LHCN-M2 (cell line): Measurements from ENCODE around the gene DCHS2. TPM values are rescaled to one million over a fixed set of nuclear protein-coding genes. Genes with fewer than 3 reads are reported as not detected.

Experiments
- DNase-seq: peaks from one replicate; pipeline ENCODE4 v3.0.0-alpha.2; 2012; ENCODE audit warnings: low read depth
- total RNA-seq: library from RNA; depleted of rRNA; stranded (reverse); fragments of >200 nt; gene quantifications from 2 replicates; pipeline ENCODE4 v1.2.3, GENCODE V29; 2014

The DCHS2 gene
- total RNA-seq, 1 experiment from 2014 or later: not detected

- no peak for DNase-seq
Observed at GRCh38 chr4:154454710-154455109, 36.9 kb downstream of the DCHS2 start.

- DNase-seq: no peak
Observed at GRCh38 chr4:154452798-154453346, 38.7 kb downstream of the DCHS2 start.

GRCh38 chr4:154450966-154451365 lies 40.6 kb downstream of the DCHS2 start:
- no peak for DNase-seq

- no peak for DNase-seq
Observed at GRCh38 chr4:154444958-154445357, 46.6 kb downstream of the DCHS2 start.

GRCh38 chr4:154441982-154442381 lies 49.6 kb downstream of the DCHS2 start:
- DNase-seq: no peak

- DNase-seq: no peak
Observed at GRCh38 chr4:154441124-154441523, 50.5 kb downstream of the DCHS2 start.

GRCh38 chr4:154439224-154439623 lies 52.4 kb downstream of the DCHS2 start:
- DNase-seq: no peak

GRCh38 chr4:154435895-154436294 lies 55.7 kb downstream of the DCHS2 start:
- no peak for DNase-seq

GRCh38 chr4:154433543-154433942 lies 58.1 kb downstream of the DCHS2 start:
- DNase-seq: no peak

GRCh38 chr4:154429176-154429575 lies 62.4 kb downstream of the DCHS2 start:
- no peak for DNase-seq

- no peak for DNase-seq
Observed at GRCh38 chr4:154427149-154427548, 64.5 kb downstream of the DCHS2 start.

GRCh38 chr4:154425514-154425913 lies 66.1 kb downstream of the DCHS2 start:
- no peak for DNase-seq

GRCh38 chr4:154424810-154425484 lies 66.7 kb downstream of the DCHS2 start:
- DNase-seq: no peak

- DNase-seq: peak; percentile 2
Observed at GRCh38 chr4:154422152-154422551, 69.4 kb downstream of the DCHS2 start.

- DNase-seq: no peak
Observed at GRCh38 chr4:154421618-154422017, 70.0 kb downstream of the DCHS2 start.

GRCh38 chr4:154417373-154417673 lies 74.3 kb downstream of the DCHS2 start:
- no peak for DNase-seq

GRCh38 chr4:154416190-154416547 lies 75.4 kb downstream of the DCHS2 start:
- DNase-seq: peak; percentile 15

- DNase-seq: no peak
Observed at GRCh38 chr4:154415313-154415712, 76.3 kb downstream of the DCHS2 start.

- DNase-seq: peak; percentile 38
Observed at GRCh38 chr4:154414796-154415195, 76.8 kb downstream of the DCHS2 start.

- DNase-seq: no peak
Observed at GRCh38 chr4:154414371-154414770, 77.2 kb downstream of the DCHS2 start.

GRCh38 chr4:154407443-154407842 lies 84.2 kb downstream of the DCHS2 start:
- DNase-seq: no peak

GRCh38 chr4:154406018-154406795 lies 85.4 kb downstream of the DCHS2 start:
- no peak for DNase-seq
